Stimulated activated CD8-positive, alpha-beta memory T cell treated with anti-CD3 and anti-CD28 coated beads, Interleukin-15, amount 100 ng/mL, for 4 hours (primary cell): Measurements from ENCODE around the gene RNF40.

Experiments used
- DNase-seq, 2 donors: peaks; one replicate each; pipeline ENCODE4 v3.0.0-alpha.2; 2020; ENCODE audit warnings: low read depth in 2 of 2

RNF40 gene

GRCh38 chr16:30762991-30763725 lies 1.0 kb downstream of the RNF40 start:
- no peak for DNase-seq

DNA sequence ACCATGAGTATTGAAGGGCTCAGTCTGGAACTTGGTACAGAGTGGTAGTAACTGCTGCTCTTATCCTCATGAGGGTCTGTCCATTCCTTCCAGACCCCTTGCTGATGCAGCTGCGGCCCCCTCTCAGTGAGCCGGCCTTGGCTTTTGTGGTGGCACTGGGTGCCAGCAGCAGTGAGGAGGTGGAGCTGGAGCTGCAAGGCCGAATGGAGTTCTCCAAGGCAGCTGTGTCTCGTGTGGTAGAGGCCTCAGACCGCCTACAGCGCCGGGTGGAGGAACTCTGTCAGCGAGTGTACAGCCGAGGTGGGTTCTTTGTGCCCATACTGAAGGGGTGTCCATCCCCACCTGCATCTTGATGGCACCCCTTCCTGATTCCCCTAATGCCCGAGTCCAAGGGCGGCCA lies 2.0 kb downstream of the RNF40 start:
- DNase-seq: no peak

- no peak for DNase-seq
These were observed 2.8 kb downstream of the RNF40 start for GRCh38 chr16:30764816-30765465.

DNA sequence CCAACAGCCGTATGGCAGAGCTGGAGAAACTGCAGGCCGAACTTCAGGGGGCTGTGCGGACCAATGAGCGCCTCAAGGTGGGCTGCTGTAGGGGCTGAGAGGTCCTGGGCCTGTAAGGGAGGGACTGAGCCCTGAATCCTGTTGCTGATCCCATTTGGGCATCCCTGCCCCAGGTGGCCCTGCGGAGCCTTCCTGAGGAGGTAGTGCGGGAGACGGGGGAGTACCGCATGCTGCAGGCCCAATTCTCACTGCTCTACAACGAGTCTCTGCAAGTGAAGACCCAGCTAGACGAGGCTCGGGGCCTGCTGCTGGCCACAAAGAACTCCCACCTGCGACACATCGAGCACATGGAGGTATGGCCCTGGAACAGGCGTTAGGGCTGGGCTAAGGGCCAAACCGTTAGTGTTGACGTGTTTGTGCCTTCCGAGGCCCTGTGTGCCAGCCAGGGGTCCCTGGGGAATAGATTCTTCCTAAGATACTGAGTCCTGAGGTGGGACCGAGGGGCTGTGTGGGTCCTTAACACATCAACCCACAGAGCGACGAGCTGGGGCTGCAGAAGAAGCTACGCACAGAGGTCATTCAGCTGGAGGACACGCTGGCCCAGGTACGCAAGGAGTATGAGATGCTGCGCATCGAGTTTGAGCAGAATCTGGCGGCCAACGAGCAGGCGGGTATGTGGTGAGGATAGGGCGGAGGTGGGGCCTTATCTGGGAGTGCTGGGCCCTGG lies 4.2 kb downstream of the RNF40 start:
- no peak for DNase-seq

DNA sequence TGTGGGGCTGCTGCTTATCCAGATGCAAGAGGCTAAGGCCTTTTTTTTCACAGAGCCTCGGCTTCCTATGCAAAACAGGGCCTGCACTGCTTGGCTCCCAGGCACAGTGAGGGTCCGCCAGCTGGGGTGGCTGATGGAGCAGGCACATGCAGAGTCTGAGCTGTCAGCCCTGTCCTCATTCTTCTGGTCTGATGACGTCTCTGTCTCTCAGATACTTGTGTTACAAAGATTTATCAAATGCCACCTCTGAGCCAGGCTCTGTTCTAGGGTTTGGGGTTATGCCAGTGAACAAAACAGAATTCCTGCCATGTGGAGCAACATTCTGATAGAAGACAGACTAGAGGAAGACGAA lies 4.8 kb downstream of the RNF40 start:
- no peak for DNase-seq

DNA sequence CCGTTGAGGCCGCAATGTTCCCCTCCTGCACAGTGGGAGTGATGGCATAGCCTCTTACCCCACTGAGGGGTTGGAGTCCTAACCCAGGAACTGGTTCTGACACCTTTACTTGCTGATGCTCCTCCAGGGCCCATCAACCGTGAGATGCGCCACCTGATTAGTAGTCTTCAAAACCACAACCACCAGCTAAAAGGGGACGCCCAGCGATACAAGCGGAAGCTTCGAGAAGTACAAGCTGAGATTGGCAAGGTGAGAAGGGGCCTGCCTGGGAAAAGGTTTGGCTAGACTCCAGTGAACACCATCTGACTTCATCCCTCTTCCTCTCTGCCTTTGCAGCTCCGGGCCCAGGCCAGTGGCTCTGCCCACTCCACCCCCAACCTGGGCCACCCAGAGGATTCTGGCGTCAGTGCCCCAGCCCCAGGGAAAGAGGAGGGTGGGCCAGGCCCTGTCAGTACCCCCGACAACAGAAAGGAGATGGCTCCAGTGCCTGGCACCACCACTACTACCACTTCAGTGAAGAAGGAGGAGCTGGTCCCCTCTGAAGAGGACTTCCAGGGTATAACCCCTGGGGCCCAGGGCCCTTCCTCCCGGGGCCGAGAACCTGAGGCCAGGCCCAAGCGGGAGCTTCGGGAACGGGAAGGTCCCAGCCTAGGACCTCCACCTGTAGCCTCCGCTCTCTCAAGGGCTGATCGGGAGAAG lies 5.8 kb downstream of the RNF40 start:
- no peak for DNase-seq

DNA sequence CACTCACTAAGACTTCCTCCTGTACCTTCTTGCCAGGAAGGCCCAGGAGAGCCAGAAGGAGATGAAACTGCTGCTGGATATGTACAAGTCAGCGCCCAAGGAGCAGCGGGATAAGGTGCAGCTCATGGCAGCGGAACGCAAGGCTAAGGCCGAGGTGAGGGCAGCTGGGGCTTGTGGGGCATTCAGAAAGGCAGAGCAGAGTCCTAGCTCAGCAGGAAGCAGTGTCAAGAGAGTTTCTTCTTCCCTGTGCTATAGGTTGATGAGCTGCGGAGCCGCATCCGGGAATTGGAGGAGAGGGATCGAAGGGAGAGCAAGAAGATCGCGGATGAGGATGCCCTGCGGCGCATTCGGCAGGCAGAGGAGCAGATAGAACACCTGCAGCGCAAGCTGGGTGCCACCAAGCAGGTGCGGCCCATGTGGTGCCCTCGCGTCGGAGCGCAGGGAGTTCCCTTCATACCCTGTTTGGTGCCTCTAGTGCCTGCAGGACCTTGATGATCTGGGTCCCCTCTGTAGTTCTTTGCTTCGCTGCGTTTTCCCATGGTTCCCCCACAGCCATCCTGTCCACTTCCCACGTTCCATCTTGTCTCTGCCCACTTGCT lies 6.6 kb downstream of the RNF40 start:
- no peak for DNase-seq

GRCh38 chr16:30769379-30770089 lies 7.4 kb downstream of the RNF40 start:
- DNase-seq: no peak

GRCh38 chr16:30771726-30772125 lies 9.6 kb downstream of the RNF40 start:
- no peak for DNase-seq

GRCh38 chr16:30773826-30774225 lies 11.7 kb downstream of the RNF40 start:
- no peak for DNase-seq

DNA sequence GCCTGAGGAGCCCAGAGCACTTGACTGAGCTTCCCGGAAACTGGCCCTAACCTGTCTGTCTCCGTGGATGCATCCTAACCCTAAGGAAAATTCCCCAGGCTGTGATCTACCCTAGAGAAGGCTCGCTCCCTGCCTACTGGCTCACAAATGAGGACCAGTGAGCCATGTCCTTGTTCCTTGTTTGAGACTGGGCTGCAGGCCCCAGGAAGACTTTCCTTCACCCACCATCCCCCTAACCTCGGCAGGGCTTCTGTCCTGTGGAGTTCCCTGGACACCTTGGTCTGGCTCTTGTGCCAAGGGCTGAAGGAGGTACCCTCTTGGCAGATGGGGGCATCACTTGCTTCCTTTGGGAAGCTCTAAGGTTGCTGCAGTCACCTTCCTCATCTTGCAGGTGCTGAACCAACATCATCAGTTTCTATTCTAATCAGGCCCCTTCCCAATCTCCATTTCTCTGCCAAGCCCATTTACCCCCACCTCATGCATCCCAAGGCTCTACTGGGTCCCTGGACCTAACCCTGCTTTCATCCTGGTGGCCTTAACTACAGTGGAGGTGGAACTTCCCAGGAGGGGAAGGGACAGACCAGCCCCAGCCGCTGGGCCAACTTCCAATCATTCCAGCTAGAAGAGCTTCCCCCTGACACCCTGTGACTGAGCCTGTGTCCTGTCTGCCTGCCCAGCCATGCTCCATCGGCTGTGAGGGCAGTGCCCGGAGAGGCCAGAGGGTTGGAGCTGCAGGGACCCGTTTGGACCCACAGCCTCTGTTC lies 12.4 kb downstream of the RNF40 start:
- no peak for DNase-seq

- DNase-seq: no peak
These were observed 12.9 kb downstream of the RNF40 start for GRCh38 chr16:30775131-30775391.

DNA sequence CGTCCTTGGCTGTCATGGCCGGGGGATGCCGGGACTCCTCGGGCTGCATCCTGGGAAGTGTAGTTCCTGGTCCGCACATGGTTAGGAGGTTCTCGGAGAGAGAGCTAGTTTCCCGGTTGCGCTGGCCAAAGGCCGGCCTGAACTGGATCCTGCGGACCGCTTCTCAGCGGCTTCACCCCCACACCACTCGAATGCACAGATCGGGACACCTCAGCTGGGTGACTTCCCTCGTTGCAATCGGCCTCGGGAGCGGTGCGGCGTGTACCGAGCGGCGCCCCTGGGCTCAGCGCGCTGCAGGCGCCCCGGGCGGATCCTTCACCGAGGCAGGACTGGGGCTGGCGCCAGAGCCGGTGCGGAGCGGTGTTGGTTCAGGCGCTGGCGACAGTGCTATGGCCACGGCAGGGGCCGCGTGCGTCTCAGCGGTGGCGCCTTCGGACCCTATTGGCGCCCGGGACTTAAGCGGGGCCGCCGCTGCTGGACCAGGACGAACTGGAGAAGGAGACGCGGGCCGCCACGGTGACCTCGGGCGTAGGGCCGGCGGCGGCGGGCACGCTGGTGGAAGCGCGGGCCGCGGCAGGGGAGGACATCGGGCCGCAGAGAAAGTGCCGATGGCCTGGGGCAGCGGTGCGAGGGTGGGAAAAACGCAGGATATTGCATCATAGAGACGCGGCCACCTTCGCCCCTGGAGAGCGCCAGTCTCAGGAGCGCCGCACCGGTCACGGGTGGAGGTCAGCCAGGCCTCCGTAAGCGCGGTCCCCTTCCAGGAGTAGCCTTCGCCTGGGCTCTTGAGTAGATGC lies 13.5 kb downstream of the RNF40 start:
- peak in 1 of 2 donors; percentile 31 for DNase-seq

GRCh38 chr16:30777591-30778297 lies 15.6 kb downstream of the RNF40 start:
- no peak for DNase-seq

DNA sequence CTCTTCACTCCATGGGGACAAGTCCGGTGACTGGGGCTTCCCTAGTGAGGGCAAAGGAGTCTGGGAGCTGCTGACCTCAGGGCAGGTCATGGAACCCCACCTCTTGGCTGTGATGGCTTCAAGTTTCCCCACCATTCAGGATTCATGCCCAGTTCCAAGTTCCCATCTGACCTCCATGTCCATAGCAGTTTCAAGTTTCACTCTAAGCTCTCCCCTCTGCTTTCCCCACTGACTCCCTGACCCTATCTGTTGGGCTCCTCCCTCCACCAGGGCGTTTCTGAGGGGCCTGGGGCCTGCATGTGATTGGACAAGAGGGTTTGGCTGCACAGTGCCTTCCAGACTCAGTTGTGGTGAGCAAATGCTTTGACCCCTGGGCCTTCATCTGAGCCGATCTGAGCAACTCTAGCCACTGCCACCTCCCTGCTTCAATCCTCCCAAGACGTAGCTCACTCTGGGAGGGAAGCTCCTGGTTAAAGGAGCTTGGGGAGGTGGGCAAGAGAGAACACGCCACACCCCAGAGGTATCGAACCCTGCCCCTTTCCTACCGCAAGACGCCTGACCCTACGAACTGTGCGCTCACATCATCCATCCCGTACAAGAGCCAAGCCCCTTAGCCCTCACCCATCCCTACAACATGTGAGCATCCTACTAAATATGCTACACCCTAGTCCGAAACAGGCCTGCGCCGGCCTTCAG lies 16.6 kb downstream of the RNF40 start:
- no peak for DNase-seq

GRCh38 chr16:30779596-30779995 lies 17.5 kb downstream of the RNF40 start:
- DNase-seq: no peak

DNA sequence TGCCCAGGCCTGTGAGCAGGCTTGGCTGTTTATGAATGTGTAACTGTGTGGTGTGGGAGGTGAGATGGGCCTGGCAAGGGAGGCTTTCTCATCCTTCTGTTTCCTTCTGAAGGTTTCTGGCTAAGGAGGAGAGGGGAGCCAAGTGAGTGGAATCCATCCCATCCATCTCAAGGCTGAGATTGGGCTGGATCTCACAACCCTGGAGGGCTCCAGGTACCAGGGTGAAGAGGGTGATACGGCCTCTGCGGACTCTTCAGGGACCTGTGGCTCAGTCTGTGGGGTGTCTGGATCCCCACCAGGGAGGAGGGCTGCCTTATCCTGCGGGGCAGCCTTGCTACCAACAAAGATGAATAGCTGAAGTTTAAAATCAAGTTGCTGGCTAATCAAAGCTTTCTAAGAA lies 17.9 kb downstream of the RNF40 start:
- DNase-seq: no peak

- no peak for DNase-seq
These were observed 18.4 kb downstream of the RNF40 start for GRCh38 chr16:30780549-30780948.
